Keratinocyte (primary cell): ENCODE data around the gene BRI3BP. TPM values are rescaled to one million over a fixed set of nuclear protein-coding genes. Genes with fewer than 3 reads are reported as not detected.

Experiments
- DNase-seq: peaks from one replicate; pipeline ENCODE4 v3.0.0-alpha.2; 2011; ENCODE audit warnings: low read depth, missing footprints, low spot score
- FAIRE-seq: peaks from 2 replicates; lab custom pipeline; 2011; peaks lifted over from hg19 to GRCh38; lab: Jason Lieb, UNC
- H2AFZ ChIP-seq: 2 replicates; pipeline ENCODE4 v1.6.0; 2012; ENCODE audit warnings: low read length, control low read depth, inconsistent platforms; ENCODE audit not compliant: control insufficient read depth
- H3K27ac ChIP-seq: 2 replicates; pipeline ENCODE4 v1.5.1; 2011; ENCODE audit warnings: low read length; ENCODE audit not compliant: control insufficient read depth, insufficient read depth
- H3K27me3 ChIP-seq: 3 replicates; pipeline ENCODE4 v1.6.0; 2011; ENCODE audit warnings: low read length; ENCODE audit not compliant: control insufficient read depth, insufficient read depth; ENCODE audit errors: extremely low read depth
- H3K36me3 ChIP-seq, 2 experiments: 2 replicates in 1 of 2; 3 replicates in 1 of 2; pipeline ENCODE4 v1.5.1; 2011; ENCODE audit warnings: low read length in 2 of 2, mild to moderate bottlenecking in 1 of 2; ENCODE audit not compliant: control insufficient read depth in 2 of 2, insufficient read depth in 2 of 2; ENCODE audit errors: extremely low read depth in 1 of 2
- H3K4me1 ChIP-seq: 3 replicates; pipeline ENCODE4 v1.5.1; 2011; ENCODE audit warnings: low read length; ENCODE audit not compliant: control insufficient read depth, insufficient read depth; ENCODE audit errors: extremely low read depth
- H3K4me2 ChIP-seq: 3 replicates; pipeline ENCODE4 v1.6.0; 2011; ENCODE audit warnings: low read depth, low read length; ENCODE audit not compliant: control insufficient read depth, insufficient read depth; ENCODE audit errors: extremely low read depth
- H3K4me3 ChIP-seq, 3 experiments: fragments of 200-600 bp in 1 of 3; sonication (generic) in 1 of 3; 2 replicates in 2 of 3; 3 replicates in 1 of 3; pipeline ENCODE4 v1.5.1; 2011 to 2016; ENCODE audit warnings: low read length in 3 of 3, mild to moderate bottlenecking in 3 of 3, control low read depth in 2 of 3, inconsistent platforms in 1 of 3, low read depth in 1 of 3, mixed read lengths in 1 of 3, mixed run types in 1 of 3, moderate library complexity in 1 of 3; ENCODE audit not compliant: control insufficient read depth in 2 of 3, insufficient read depth in 2 of 3; ENCODE audit errors: extremely low read depth in 1 of 3
- H3K79me2 ChIP-seq: 2 replicates; pipeline ENCODE4 v1.6.0; 2012; ENCODE audit warnings: low read length; ENCODE audit not compliant: control insufficient read depth, insufficient read depth
- H3K9ac ChIP-seq: 3 replicates; pipeline ENCODE4 v1.6.0; 2011; ENCODE audit warnings: low read length; ENCODE audit not compliant: control insufficient read depth, insufficient read depth; ENCODE audit errors: extremely low read depth
- H3K9me1 ChIP-seq: 3 replicates; pipeline ENCODE4 v1.6.0; 2011; ENCODE audit warnings: low read length; ENCODE audit not compliant: control insufficient read depth, insufficient read depth; ENCODE audit errors: extremely low read depth
- H3K9me3 ChIP-seq: 2 replicates; pipeline ENCODE4 v1.5.1; 2012; ENCODE audit warnings: low read depth, low read length; ENCODE audit not compliant: control insufficient read depth
- H4K20me1 ChIP-seq: 3 replicates; pipeline ENCODE4 v1.6.0; 2011; ENCODE audit warnings: low read length; ENCODE audit not compliant: control insufficient read depth, insufficient read depth; ENCODE audit errors: extremely low read depth
- CTCF ChIP-seq, 3 experiments: IDR thresholded peaks in 1 of 3; conservative IDR thresholded peaks in 1 of 3; optimal IDR thresholded peaks in 1 of 3; 2 replicates in 2 of 3; 3 replicates in 1 of 3; pipeline versions ENCODE3 to v1.5.1; 2011; ENCODE audit warnings: low read length in 3 of 3, mild to moderate bottlenecking in 3 of 3, moderate library complexity in 2 of 3, control low read depth in 1 of 3, inconsistent platforms in 1 of 3; ENCODE audit not compliant: insufficient read depth in 2 of 3; ENCODE audit errors: extremely low read depth in 1 of 3
- EZH2 ChIP-seq: IDR thresholded peaks from one replicate; pipeline ENCODE4 v1.6.1; 2012; ENCODE audit warnings: inconsistent platforms, mild to moderate bottlenecking, low read length, moderate library complexity
- dilution Hi-C: fragments of 300-500 bp; cut with MboI; formaldehyde crosslinking; loops from one replicate; pipeline ENCODE4 v1.7.0; 2020; ENCODE audit warnings: low sequenced_read_pairs; ENCODE audit not compliant: extremely low pct_ligation_motif_present
- polyA plus RNA-seq, 5 experiments: library from polyadenylated mRNA; depleted of rRNA in 3 of 5; stranded (reverse) in 3 of 5; stranded (forward) in 1 of 5; unstranded in 1 of 5; fragments of >200 nt; gene quantifications; 1 replicate in 1 of 5; 2 replicates in 3 of 5; 3 replicates in 1 of 5; pipeline versions ENCODE4 v1.2.1 to v1.2.3, GENCODE V29; 2011 to 2012; ENCODE audit warnings: missing spikeins in 2 of 5, low read depth in 1 of 5, low replicate concordance in 1 of 5

The BRI3BP gene
- polyA plus RNA-seq, 1 donor (not counting 4 experiments of a cell fraction or from before 2014, with no cell fraction given), result 11.6 TPM

DNA sequence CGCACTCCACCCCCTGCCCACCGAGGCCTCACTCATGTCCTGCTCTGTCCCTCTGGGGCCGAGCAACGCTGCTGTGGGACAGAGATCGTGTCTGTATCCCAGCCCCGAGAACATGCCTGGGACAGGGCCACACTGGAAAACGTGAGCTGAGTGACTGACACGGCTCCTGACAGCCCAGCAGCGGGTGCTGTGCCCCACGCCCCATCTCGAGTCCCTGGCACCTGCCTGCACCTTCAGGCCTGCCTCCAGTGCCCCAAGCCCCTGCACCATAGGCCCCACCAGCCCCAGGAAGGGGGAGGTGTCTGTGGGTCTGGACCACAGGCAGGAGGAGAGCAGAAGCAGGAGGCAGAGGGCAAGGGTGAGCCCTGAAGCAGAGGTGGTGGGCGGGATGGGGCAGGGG is 44.4 kb upstream of the BRI3BP start:
- Histone ChIP-seq H2AFZ (no peak overlapping the region), H3K27me3 (no peaks in the 10 kb centered on the region), H3K27ac (no peak overlapping the region), H3K9ac (no peak overlapping the region), H3K9me3 (no peaks in the 10 kb centered on the region), H3K4me1 (no peaks in the 10 kb centered on the region), H3K4me2 (no peak overlapping the region), H3K4me3 (no peak overlapping the region), H3K9me1 (no peaks in the 10 kb centered on the region), H3K36me3 (peaks cover 24 to 32% of the 10 kb centered on the region in 2 experiments), H4K20me1 (no peaks in the 10 kb centered on the region), H3K79me2 (no peaks in the 10 kb centered on the region)
- no peak for FAIRE-seq
- DNase-seq, result no peak
- dilution Hi-C loops, result no loop called here
- no peak for TF ChIP-seq EZH2
- TF ChIP-seq CTCF (optimal IDR thresholded peaks at IDR 0.05 in 1 of 3, IDR thresholded peaks at IDR 0.05 in 1 of 3, conservative IDR thresholded peaks at IDR 0.05 in 1 of 3; ENCODE audit: extremely low read depth in 1 of 3, insufficient read depth in 2 of 3, low read length in 3 of 3), result no peak

DNA sequence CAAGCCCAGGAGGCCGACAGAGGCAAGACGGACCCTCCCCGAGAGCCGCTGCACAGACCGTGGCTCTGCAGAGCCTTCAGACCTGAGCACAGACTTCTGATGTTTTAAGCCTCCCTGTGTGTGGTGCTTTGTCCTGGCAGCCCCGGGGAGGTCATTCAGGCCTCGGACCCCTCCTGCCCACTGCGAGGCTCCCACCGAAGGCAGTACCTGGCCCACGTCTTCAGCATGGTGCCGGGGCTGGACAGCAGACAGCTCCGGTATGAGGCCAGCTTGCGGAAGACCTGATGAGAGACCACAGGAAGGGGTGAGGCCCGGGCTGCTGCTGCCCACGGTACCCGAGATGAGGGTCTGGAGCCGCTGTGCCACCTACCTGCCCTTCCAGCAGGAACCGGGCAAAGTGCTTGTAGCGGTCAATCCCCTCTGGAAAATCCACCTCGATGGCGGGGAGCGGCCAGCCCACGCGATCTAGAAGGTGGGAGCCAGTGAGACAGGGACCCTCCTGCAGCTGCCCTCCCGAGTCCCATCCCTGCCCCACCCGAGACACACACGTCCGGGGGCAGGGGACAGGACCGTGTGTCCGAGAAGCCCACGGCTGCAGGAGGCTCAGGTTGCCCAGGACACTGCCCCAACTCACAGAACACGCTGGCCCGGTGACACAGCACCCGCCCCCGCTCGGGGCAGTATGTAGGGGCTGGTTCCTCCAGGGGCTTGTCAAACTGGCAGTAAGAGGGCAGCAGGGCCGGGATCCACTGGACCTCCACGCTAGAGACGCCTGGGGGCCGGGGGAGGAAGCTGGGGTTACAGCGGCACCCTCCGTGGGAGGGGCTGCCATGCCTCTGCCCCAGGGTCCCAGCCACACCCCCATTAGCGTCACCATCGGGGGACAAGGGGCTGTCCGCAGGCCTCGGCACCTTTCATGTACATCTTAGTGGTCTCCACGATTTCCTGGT is 43.4 kb upstream of the BRI3BP start:
- no peak overlapping the region for H3K4me3 ChIP-seq
- TF ChIP-seq EZH2 (no peak), CTCF (optimal IDR thresholded peaks at IDR 0.05 in 1 of 3, IDR thresholded peaks at IDR 0.05 in 1 of 3, conservative IDR thresholded peaks at IDR 0.05 in 1 of 3; ENCODE audit: extremely low read depth in 1 of 3, insufficient read depth in 2 of 3, low read length in 3 of 3) (no peak)
- H2AFZ ChIP-seq, result no peak overlapping the region
- FAIRE-seq (no peak), DNase-seq (no peak)
- H3K4me2 ChIP-seq, result no peak overlapping the region
- H3K36me3 ChIP-seq, result peaks cover 30 to 33% of the 10 kb centered on the region in 2 experiments
- H3K4me1 ChIP-seq, result no peaks in the 10 kb centered on the region
- H3K9ac ChIP-seq, result no peak overlapping the region
- dilution Hi-C loops, result no loop called here
- no peaks in the 10 kb centered on the region for H3K79me2 ChIP-seq
- no peaks in the 10 kb centered on the region for H3K27me3 ChIP-seq
- H3K27ac ChIP-seq, result no peak overlapping the region
- no peaks in the 10 kb centered on the region for H3K9me3 ChIP-seq
- no peaks in the 10 kb centered on the region for H4K20me1 ChIP-seq
- no peaks in the 10 kb centered on the region for H3K9me1 ChIP-seq
